HepG2 (cell line): Measurements from ENCODE around the gene R3HCC1L. TPM values are rescaled to one million over a fixed set of nuclear protein-coding genes. Genes with fewer than 3 reads are reported as not detected.

Source experiments
- ATAC-seq: fragments of 200-7000 bp; cut with Tn5 transposase; 3 replicates; pipeline ENCODE4 v1.9.1; 2020; ENCODE audit warnings: mild to moderate bottlenecking, moderate library complexity
- BruUV-seq: library from RNA; stranded (reverse); fragments of 400-500 nt; replicated peaks from 2 replicates; lab custom pipeline; 2021; lab: Mats Ljungman, UMichigan
- CTCF ChIA-PET: fragments of 300-600 bp; formaldehyde crosslinking; extraction: SDS; loops from one replicate; lab custom pipeline; 2021; ENCODE audit warnings: low total read pairs, inconsistent platforms, low intra/inter-chr PET ratio; lab: Yijun Ruan, JAX
- POLR2A ChIA-PET: fragments of 350-600 bp; sonication (Branson Sonifier 250); formaldehyde crosslinking; loops from one replicate; lab custom pipeline; 2020; ENCODE audit warnings: antibody characterized with exemption, inconsistent platforms; lab: Yijun Ruan, JAX
- DNase-seq: peaks from one replicate; pipeline ENCODE4 v3.0.0-alpha.2; 2015; ENCODE audit warnings: low spot score
- FAIRE-seq: peaks from 3 replicates; lab custom pipeline; 2011; peaks lifted over from hg19 to GRCh38; lab: Jason Lieb, UNC
- H2AFZ ChIP-seq: one replicate; pipeline ENCODE4 v1.6.1; 2011; ENCODE audit warnings: low read length, inconsistent platforms
- H3K27ac ChIP-seq: fragments of 300-600 bp; 3 replicates; pipeline ENCODE4 v1.8.0; 2011; ENCODE audit warnings: mixed run types, mild to moderate bottlenecking, mixed read lengths, low read length, inconsistent platforms; ENCODE audit not compliant: insufficient read depth; ENCODE audit errors: extremely low read length
- H3K27me3 ChIP-seq, 2 experiments: fragments of 200-600 bp in 1 of 2; 2 replicates in 1 of 2; 3 replicates in 1 of 2; pipeline versions ENCODE4 v1.6.0 to v1.8.0; 2011; ENCODE audit warnings: low read length in 2 of 2, mild to moderate bottlenecking in 2 of 2, moderate library complexity in 2 of 2, inconsistent platforms in 1 of 2; ENCODE audit not compliant: insufficient read depth in 2 of 2, control insufficient read depth in 1 of 2
- H3K36me3 ChIP-seq, 2 experiments: fragments of 200-600 bp in 1 of 2; replicated peaks in 1 of 2; 2 replicates in 1 of 2; 3 replicates in 1 of 2; pipeline versions ENCODE4 v1.5.1 to v1.8.0; 2011; ENCODE audit warnings: low read length in 2 of 2, inconsistent platforms in 1 of 2; ENCODE audit not compliant: insufficient read depth in 2 of 2, control insufficient read depth in 1 of 2
- H3K4me1 ChIP-seq: 2 replicates; pipeline ENCODE4 v1.5.1; 2012; ENCODE audit warnings: low read length, inconsistent platforms; ENCODE audit not compliant: insufficient read depth
- H3K4me2 ChIP-seq: 2 replicates; pipeline ENCODE4 v1.6.0; 2011; ENCODE audit warnings: low read depth, low read length, inconsistent platforms
- H3K4me3 ChIP-seq, 3 experiments: fragments of 200-600 bp in 1 of 3; sonication (generic), shearing (Covaris generic) in 1 of 3; replicated peaks in 1 of 3; 2 replicates each; pipeline ENCODE4 v1.5.1; 2011 to 2016; ENCODE audit warnings: low read length in 3 of 3, inconsistent platforms in 2 of 3, low read depth in 2 of 3, mild to moderate bottlenecking in 2 of 3, control low read depth in 1 of 3, mixed read lengths in 1 of 3; ENCODE audit not compliant: insufficient read depth in 1 of 3
- H3K79me2 ChIP-seq: one replicate; pipeline ENCODE4 v1.6.1; 2011; ENCODE audit warnings: low read length, inconsistent platforms; ENCODE audit not compliant: insufficient read depth
- H3K9ac ChIP-seq: 2 replicates; pipeline ENCODE4 v1.6.0; 2011; ENCODE audit warnings: mild to moderate bottlenecking, low read depth, low read length, inconsistent platforms; ENCODE audit not compliant: insufficient read depth
- H3K9me3 ChIP-seq: 2 replicates; pipeline ENCODE4 v1.5.1; 2012; ENCODE audit warnings: mild to moderate bottlenecking, low read length
- H4K20me1 ChIP-seq: 2 replicates; pipeline ENCODE4 v1.6.0; 2011; ENCODE audit warnings: inconsistent platforms, mild to moderate bottlenecking, low read length, moderate library complexity; ENCODE audit not compliant: insufficient read depth
- IRX3 ChIP-seq: sonication (generic); formaldehyde crosslinking; IDR thresholded peaks from 2 replicates; pipeline ENCODE4 v1.8.1; 2023; ENCODE audit warnings: mild to moderate bottlenecking, low read depth, missing genetic modification reagents, borderline replicate concordance
- NCOA5 ChIP-seq: sonication (generic); formaldehyde crosslinking; IDR thresholded peaks from 2 replicates; pipeline ENCODE4 v1.4.0; 2020; ENCODE audit warnings: missing genetic modification reagents
- RBM39 ChIP-seq: fragments of 200-400 bp; formaldehyde crosslinking; IDR thresholded peaks from one replicate; pipeline ENCODE4 v1.6.1; 2018; ENCODE audit warnings: antibody characterized with exemption, mild to moderate bottlenecking, low read depth, low read length; ENCODE audit not compliant: poor library complexity, severe bottlenecking
- SETDB1 ChIP-seq: sonication (generic); formaldehyde crosslinking; IDR thresholded peaks from 2 replicates; pipeline ENCODE4 v1.5.1; 2020; ENCODE audit warnings: missing genetic modification reagents, mild to moderate bottlenecking, borderline replicate concordance
- SOX6 ChIP-seq, 2 experiments: fragments of 450-650 bp in 1 of 2; sonication (generic) in 1 of 2; formaldehyde crosslinking in 1 of 2; IDR thresholded peaks; 2 replicates each; pipeline versions ENCODE4 v1.4.0 to v1.6.1; 2017 to 2020; ENCODE audit warnings: antibody characterized with exemption in 1 of 2, mild to moderate bottlenecking in 1 of 2, missing genetic modification reagents in 1 of 2
- ZNF678 ChIP-seq: sonication (generic); formaldehyde crosslinking; IDR thresholded peaks from 2 replicates; pipeline ENCODE4 v1.4.0; 2020; ENCODE audit warnings: mild to moderate bottlenecking, missing genetic modification reagents
- ZNF777 ChIP-seq: sonication (generic); formaldehyde crosslinking; IDR thresholded peaks from 2 replicates; pipeline ENCODE4 v1.4.0; 2020; ENCODE audit warnings: missing genetic modification reagents
- ZNF788 ChIP-seq: sonication (generic); formaldehyde crosslinking; IDR thresholded peaks from 2 replicates; pipeline ENCODE4 v1.5.0; 2020; ENCODE audit warnings: mild to moderate bottlenecking, missing genetic modification reagents, borderline replicate concordance
- in situ Hi-C: cut with HindIII; loops from 2 replicates; pipeline ENCODE4 v1.10.0; 2017; ENCODE audit warnings: low pct_unique_long_range_greater_than_20kb; ENCODE audit not compliant: extremely low pct_ligation_motif_present
- intact Hi-C: fragments of 100-400 bp; cut with micrococcal nuclease; formaldehyde crosslinking; loops from one replicate; pipeline ENCODE4 v1.10.0; 2022; ENCODE audit not compliant: unreplicated experiment
- polyA plus RNA-seq, 8 experiments: library from polyadenylated mRNA; depleted of rRNA in 3 of 8; stranded (reverse) in 7 of 8; unstranded in 1 of 8; fragments of >200 nt; fragmentation: Illumina TruSeq in 4 of 8; extraction: Trizol in 4 of 8; gene quantifications; 2 replicates each; pipeline versions ENCODE4 v1.2.1 to v1.2.3, GENCODE V29; 2011 to 2016; ENCODE audit warnings: low read depth in 4 of 8, missing spikeins in 1 of 8, mixed read lengths in 1 of 8; ENCODE audit not compliant: insufficient read depth in 1 of 8
- total RNA-seq, 5 experiments: library from RNA; depleted of rRNA; stranded (reverse); fragments of >200 nt; fragmentation: Illumina TruSeq; extraction: Trizol; gene quantifications; 2 replicates each; pipeline ENCODE4 v1.2.3, GENCODE V29; 2016; ENCODE audit warnings: low read depth in 1 of 5
- TF ChIP-seq, protein P1 (sequence below): sonication (generic); formaldehyde crosslinking; IDR thresholded peaks from 2 replicates; pipeline ENCODE4 v1.8.0; 2023; ENCODE audit warnings: mild to moderate bottlenecking, missing genetic modification reagents
- TF ChIP-seq, protein P2 (sequence below): sonication (generic); formaldehyde crosslinking; IDR thresholded peaks from 2 replicates; pipeline ENCODE4 v1.4.0; 2020; ENCODE audit warnings: missing genetic modification reagents
- TF ChIP-seq, protein P3 (sequence below): IDR thresholded peaks from 2 replicates; pipeline ENCODE4 v1.6.1; 2016; ENCODE audit warnings: low read depth
- TF ChIP-seq, protein P4 (sequence below): IDR thresholded peaks from 2 replicates; pipeline ENCODE4 v1.6.1; 2016; ENCODE audit warnings: missing compliant biosample characterization, missing genetic modification reagents, borderline replicate concordance
- TF ChIP-seq, protein P5 (sequence below): IDR thresholded peaks from 2 replicates; pipeline ENCODE4 v1.6.1; 2016; ENCODE audit warnings: missing genetic modification reagents, missing compliant biosample characterization
- TF ChIP-seq, protein P6 (sequence below): sonication (generic); formaldehyde crosslinking; IDR thresholded peaks from 2 replicates; pipeline ENCODE4 v1.4.0; 2020; ENCODE audit warnings: mild to moderate bottlenecking, missing genetic modification reagents, borderline replicate concordance

R3HCC1L gene
- total and polyA plus RNA-seq, 2 of the 13 experiments (the other 11 are each of a cell fraction or from before 2014, with no cell fraction given): 6.5 to 12.2 TPM

DNA sequence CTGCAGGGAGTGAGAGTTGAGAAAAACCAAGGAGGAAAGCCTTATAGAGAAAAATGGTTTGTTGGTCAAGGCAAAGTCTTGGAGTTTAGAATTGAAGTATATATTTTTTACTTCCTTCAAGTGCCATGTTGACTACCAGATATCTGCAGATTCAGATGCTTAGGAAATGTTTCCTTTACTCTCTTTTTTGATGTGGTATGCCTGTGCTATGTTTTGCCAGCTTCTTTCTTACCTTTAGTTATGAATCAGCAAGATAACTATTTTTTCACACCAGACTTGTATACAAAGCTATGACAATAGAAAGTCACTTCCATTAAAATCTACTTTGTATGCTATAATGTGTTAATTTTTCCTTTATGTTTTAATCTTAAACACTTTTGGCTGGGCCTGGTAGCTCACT lies 3.6 kb downstream of the R3HCC1L start:
- CTCF ChIA-PET: no interaction called here
- Histone ChIP-seq H3K27me3 (no peaks in the 10 kb centered on the region; a peak in 1 of 5 replicates), H3K9me3 (no peaks in the 10 kb centered on the region), H3K9ac (no peak overlapping the region), H2AFZ (no peak overlapping the region), H3K79me2 (peaks cover 70% of the 10 kb centered on the region), H3K4me2 (no peak overlapping the region), H3K27ac (no peak overlapping the region), H4K20me1 (no peaks in the 10 kb centered on the region; the same call in 1 of the 2 replicates), H3K4me1 (peaks cover 57% of the 10 kb centered on the region), H3K36me3 (no peaks in the 10 kb centered on the region), H3K4me3 (no peak overlapping the region)
- ATAC-seq (no peak), FAIRE-seq (no peak), DNase-seq (no peak)
- POLR2A ChIA-PET: no interaction called here
- BruUV-seq: no TSS peak
- intact Hi-C loops: no loop called here
- in situ Hi-C loops: no loop called here
- TF ChIP-seq, protein P1, sequence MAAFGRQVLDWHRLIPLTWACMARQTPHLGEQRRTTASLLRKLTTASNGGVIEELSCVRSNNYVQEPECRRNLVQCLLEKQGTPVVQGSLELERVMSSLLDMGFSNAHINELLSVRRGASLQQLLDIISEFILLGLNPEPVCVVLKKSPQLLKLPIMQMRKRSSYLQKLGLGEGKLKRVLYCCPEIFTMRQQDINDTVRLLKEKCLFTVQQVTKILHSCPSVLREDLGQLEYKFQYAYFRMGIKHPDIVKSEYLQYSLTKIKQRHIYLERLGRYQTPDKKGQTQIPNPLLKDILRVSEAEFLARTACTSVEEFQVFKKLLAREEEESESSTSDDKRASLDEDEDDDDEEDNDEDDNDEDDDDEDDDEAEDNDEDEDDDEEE: no peak
- TF ChIP-seq, protein P2, sequence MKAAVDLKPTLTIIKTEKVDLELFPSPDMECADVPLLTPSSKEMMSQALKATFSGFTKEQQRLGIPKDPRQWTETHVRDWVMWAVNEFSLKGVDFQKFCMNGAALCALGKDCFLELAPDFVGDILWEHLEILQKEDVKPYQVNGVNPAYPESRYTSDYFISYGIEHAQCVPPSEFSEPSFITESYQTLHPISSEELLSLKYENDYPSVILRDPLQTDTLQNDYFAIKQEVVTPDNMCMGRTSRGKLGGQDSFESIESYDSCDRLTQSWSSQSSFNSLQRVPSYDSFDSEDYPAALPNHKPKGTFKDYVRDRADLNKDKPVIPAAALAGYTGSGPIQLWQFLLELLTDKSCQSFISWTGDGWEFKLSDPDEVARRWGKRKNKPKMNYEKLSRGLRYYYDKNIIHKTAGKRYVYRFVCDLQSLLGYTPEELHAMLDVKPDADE: no peak
- no peak for TF ChIP-seq ZNF678 (CRISPR knock-in tag)
- no peak for TF ChIP-seq NCOA5 (CRISPR knock-in tag)
- TF ChIP-seq, protein P3, sequence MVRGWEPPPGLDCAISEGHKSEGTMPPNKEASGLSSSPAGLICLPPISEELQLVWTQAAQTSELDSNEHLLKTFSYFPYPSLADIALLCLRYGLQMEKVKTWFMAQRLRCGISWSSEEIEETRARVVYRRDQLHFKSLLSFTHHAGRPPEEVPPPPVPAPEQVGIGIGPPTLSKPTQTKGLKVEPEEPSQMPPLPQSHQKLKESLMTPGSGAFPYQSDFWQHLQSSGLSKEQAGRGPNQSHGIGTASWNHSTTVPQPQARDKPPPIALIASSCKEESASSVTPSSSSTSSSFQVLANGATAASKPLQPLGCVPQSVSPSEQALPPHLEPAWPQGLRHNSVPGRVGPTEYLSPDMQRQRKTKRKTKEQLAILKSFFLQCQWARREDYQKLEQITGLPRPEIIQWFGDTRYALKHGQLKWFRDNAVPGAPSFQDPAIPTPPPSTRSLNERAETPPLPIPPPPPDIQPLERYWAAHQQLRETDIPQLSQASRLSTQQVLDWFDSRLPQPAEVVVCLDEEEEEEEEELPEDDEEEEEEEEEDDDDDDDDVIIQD: no peak
- TF ChIP-seq, protein P4, sequence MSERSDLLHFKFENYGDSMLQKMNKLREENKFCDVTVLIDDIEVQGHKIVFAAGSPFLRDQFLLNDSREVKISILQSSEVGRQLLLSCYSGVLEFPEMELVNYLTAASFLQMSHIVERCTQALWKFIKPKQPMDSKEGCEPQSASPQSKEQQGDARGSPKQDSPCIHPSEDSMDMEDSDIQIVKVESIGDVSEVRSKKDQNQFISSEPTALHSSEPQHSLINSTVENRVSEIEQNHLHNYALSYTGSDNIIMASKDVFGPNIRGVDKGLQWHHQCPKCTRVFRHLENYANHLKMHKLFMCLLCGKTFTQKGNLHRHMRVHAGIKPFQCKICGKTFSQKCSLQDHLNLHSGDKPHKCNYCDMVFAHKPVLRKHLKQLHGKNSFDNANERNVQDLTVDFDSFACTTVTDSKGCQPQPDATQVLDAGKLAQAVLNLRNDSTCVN (CRISPR knock-in tag): no peak
- TF ChIP-seq, protein P5, sequence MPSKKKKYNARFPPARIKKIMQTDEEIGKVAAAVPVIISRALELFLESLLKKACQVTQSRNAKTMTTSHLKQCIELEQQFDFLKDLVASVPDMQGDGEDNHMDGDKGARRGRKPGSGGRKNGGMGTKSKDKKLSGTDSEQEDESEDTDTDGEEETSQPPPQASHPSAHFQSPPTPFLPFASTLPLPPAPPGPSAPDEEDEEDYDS: no peak
- TF ChIP-seq SOX6 (IDR thresholded peaks at IDR 0.05): no peak
- no peak for TF ChIP-seq SOX6 (CRISPR knock-in tag; IDR thresholded peaks at IDR 0.05)
- no peak for TF ChIP-seq SETDB1
- no peak for TF ChIP-seq RBM39
- TF ChIP-seq, protein P6, sequence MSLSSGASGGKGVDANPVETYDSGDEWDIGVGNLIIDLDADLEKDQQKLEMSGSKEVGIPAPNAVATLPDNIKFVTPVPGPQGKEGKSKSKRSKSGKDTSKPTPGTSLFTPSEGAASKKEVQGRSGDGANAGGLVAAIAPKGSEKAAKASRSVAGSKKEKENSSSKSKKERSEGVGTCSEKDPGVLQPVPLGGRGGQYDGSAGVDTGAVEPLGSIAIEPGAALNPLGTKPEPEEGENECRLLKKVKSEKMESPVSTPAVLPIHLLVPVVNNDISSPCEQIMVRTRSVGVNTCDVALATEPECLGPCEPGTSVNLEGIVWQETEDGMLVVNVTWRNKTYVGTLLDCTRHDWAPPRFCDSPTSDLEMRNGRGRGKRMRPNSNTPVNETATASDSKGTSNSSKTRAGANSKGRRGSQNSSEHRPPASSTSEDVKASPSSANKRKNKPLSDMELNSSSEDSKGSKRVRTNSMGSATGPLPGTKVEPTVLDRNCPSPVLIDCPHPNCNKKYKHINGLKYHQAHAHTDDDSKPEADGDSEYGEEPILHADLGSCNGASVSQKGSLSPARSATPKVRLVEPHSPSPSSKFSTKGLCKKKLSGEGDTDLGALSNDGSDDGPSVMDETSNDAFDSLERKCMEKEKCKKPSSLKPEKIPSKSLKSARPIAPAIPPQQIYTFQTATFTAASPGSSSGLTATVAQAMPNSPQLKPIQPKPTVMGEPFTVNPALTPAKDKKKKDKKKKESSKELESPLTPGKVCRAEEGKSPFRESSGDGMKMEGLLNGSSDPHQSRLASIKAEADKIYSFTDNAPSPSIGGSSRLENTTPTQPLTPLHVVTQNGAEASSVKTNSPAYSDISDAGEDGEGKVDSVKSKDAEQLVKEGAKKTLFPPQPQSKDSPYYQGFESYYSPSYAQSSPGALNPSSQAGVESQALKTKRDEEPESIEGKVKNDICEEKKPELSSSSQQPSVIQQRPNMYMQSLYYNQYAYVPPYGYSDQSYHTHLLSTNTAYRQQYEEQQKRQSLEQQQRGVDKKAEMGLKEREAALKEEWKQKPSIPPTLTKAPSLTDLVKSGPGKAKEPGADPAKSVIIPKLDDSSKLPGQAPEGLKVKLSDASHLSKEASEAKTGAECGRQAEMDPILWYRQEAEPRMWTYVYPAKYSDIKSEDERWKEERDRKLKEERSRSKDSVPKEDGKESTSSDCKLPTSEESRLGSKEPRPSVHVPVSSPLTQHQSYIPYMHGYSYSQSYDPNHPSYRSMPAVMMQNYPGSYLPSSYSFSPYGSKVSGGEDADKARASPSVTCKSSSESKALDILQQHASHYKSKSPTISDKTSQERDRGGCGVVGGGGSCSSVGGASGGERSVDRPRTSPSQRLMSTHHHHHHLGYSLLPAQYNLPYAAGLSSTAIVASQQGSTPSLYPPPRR: no peak
- no peak for TF ChIP-seq ZNF777
- no peak for TF ChIP-seq ZNF788 (CRISPR knock-in tag)
- no peak for TF ChIP-seq IRX3
